Cardiac muscle cell (in vitro differentiated cells and primary cell): ENCODE measurements around the gene ZNRD2. TPM values are rescaled to one million over a fixed set of nuclear protein-coding genes. Genes with fewer than 3 reads are reported as not detected.

Experiments
- DNase-seq, 2 donors: peaks; one replicate each; pipeline versions ENCODE4 v3.0.0 to v3.0.0-alpha.2; 2010 to 2017; ENCODE audit warnings: low read depth in 1 of 2, low spot score in 1 of 2
- H3K27ac ChIP-seq: fragments of 200-600 bp; sonication (generic); 2 replicates; pipeline ENCODE4 v1.5.1; 2016
- H3K27me3 ChIP-seq: fragments of 200-600 bp; sonication (generic); 2 replicates; pipeline ENCODE4 v1.6.0; 2016; ENCODE audit warnings: control low read depth
- H3K36me3 ChIP-seq: fragments of 200-600 bp; sonication (generic); 2 replicates; pipeline ENCODE4 v1.5.1; 2016; ENCODE audit warnings: control low read depth
- H3K4me1 ChIP-seq: fragments of 200-600 bp; sonication (generic); 2 replicates; pipeline ENCODE4 v1.8.1; 2017; ENCODE audit warnings: low read depth, mild to moderate bottlenecking, mixed run types
- H3K4me3 ChIP-seq: fragments of 200-600 bp; sonication (generic); 2 replicates; pipeline ENCODE4 v1.5.1; 2016; ENCODE audit warnings: mild to moderate bottlenecking
- H3K9me3 ChIP-seq: fragments of 200-600 bp; sonication (generic); 2 replicates; pipeline ENCODE4 v1.5.1; 2017; ENCODE audit warnings: low read depth, mild to moderate bottlenecking, control low read depth
- polyA plus RNA-seq: library from polyadenylated mRNA; unstranded; fragments of >200 nt; fragmentation: Nextera tagmentation; extraction: Ambion mirVana; gene quantifications from 2 replicates; pipeline ENCODE4 v1.2.1, GENCODE V29; 2016
- total RNA-seq: library from RNA; depleted of rRNA; stranded (reverse); fragments of >200 nt; gene quantifications from 2 replicates; pipeline ENCODE4 v1.2.3, GENCODE V29; 2016
- TF ChIP-seq, protein P1 (sequence below): IDR thresholded peaks from 2 replicates; pipeline ENCODE4 v1.5.1; 2012; ENCODE audit warnings: low read depth, mild to moderate bottlenecking, low read length

Gene ZNRD2
- total and polyA plus RNA-seq, 2 experiments from 2014 or later, result 55.7 to 56.6 TPM

DNA sequence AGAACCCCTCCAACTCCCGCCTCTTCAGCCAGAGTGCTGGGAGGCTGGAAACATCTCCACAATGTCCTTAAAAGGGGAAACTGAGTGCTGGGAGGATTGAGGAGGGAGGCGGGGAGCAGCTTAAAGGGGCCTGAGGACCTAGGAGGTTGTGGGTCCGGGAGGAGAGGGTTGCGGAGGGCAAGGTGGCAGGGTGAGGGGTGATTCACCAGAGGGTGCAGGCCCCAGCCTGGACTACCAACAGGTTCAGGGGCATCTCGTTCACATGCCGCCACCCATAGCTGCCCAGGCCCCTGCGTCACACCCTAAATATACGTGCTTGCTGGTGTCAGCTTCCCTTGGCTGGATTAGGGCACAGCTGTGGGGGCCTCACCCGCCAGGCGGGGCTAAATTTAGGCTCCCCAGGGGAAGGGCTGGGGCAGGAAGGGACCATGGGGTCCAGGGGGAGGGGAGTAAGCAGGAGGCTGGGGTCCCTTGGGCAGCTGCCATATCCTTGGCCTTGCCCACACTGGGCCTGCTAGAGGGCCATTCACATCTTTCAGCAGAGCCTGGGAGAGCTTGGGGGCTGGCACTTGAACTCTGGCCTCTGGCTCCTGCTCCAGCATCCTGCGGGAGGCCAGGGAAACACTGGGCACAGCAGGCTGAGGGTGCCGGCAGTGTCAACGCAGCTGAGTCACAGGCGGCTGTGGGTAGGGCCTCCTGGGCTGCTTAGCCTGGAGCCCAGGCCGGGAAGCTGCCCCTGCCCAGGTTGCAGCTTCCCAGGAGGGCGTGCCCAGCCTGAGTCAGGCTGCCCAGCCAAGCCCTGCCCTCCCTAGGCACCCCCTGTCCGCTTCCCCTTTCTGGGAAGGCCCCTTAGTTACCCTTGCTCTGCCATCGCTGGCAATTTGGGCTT is 6.8 kb downstream of the ZNRD2 start:
- Histone ChIP-seq H3K4me1 (peaks cover 15% of the 10 kb centered on the region), H3K4me3 (no peak overlapping the region), H3K9me3 (no peaks in the 10 kb centered on the region), H3K36me3 (no peaks in the 10 kb centered on the region), H3K27me3 (peaks cover 11% of the 10 kb centered on the region), H3K27ac (no peak overlapping the region)
- TF ChIP-seq, protein P1, sequence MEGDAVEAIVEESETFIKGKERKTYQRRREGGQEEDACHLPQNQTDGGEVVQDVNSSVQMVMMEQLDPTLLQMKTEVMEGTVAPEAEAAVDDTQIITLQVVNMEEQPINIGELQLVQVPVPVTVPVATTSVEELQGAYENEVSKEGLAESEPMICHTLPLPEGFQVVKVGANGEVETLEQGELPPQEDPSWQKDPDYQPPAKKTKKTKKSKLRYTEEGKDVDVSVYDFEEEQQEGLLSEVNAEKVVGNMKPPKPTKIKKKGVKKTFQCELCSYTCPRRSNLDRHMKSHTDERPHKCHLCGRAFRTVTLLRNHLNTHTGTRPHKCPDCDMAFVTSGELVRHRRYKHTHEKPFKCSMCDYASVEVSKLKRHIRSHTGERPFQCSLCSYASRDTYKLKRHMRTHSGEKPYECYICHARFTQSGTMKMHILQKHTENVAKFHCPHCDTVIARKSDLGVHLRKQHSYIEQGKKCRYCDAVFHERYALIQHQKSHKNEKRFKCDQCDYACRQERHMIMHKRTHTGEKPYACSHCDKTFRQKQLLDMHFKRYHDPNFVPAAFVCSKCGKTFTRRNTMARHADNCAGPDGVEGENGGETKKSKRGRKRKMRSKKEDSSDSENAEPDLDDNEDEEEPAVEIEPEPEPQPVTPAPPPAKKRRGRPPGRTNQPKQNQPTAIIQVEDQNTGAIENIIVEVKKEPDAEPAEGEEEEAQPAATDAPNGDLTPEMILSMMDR, result no peak
- peak in 1 of 2 donors; percentile 51 for DNase-seq

DNA sequence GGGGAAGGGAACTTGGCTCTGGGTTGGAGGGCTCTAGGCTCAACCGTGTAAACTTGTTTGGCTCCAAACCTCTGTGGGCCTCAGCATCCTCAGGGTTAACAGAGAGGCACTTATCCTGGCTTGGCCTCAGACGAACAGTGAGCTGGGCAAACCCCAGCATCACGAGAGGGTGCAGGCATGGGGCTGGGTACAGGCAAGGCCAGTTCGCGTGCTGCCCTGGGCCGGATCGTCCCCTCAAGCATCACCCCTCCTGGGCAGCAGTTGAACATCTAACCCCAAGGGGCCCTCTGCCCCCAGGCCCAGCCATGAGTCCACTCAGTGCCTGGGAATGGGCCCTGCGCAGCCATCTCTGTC is 7.5 kb downstream of the ZNRD2 start:
- H3K36me3 ChIP-seq, result no peaks in the 10 kb centered on the region
- no peak for DNase-seq
- no peaks in the 10 kb centered on the region for H3K9me3 ChIP-seq
- peaks cover 15% of the 10 kb centered on the region for H3K4me1 ChIP-seq
- peaks cover 17% of the 10 kb centered on the region for H3K27me3 ChIP-seq
- H3K27ac ChIP-seq, result no peak overlapping the region
- H3K4me3 ChIP-seq, result no peak overlapping the region
- TF ChIP-seq, protein P1, result no peak

DNA sequence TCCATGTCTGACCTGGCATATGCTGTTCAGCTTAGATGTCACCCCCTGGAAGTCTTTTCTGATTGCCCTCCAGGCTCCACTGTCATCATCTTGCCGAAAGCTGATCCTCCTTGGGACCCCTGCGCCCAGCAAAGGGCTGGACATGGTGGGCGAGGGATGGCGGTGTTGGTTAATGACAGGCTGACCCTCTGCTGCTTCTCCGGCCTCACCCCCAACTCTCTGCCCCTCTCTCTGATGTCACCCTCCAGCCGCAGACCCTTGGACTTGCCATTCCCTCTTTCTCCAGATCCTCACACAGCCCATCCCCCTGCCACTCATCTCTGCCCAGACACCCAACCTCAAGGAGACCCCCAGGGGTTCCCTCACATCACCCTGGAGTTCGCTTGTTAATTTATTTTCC is 7.9 kb downstream of the ZNRD2 start:
- Histone ChIP-seq H3K27ac (no peak overlapping the region), H3K4me3 (no peak overlapping the region), H3K27me3 (peaks cover 21% of the 10 kb centered on the region), H3K36me3 (no peaks in the 10 kb centered on the region), H3K4me1 (peaks cover 15% of the 10 kb centered on the region), H3K9me3 (no peaks in the 10 kb centered on the region)
- TF ChIP-seq, protein P1, result no peak
- no peak for DNase-seq

DNA sequence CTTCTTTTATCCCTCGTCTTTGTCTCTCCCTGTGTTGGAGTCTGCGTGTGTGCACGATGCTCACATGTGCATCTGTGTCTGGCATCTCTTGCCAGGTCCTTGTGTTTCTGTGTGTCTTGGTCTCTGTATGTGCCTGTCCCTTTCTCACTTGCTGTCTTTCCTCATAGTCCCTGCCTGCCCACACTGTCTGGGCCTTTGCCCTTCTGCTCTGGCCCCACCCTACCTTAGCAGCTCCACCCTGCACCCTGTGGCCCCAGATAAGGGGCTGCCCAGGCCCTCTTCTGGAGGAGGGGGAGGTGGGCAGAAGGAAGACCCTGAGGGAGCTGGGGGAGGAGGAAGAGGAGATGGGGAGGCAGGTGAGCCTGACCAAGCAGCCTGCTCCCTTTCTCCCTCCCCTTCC is 8.4 kb downstream of the ZNRD2 start:
- Histone ChIP-seq H3K4me1 (peaks cover 15% of the 10 kb centered on the region), H3K36me3 (no peaks in the 10 kb centered on the region), H3K4me3 (no peak overlapping the region), H3K9me3 (no peaks in the 10 kb centered on the region), H3K27me3 (peaks cover 27% of the 10 kb centered on the region), H3K27ac (no peak overlapping the region)
- no peak for DNase-seq
- TF ChIP-seq, protein P1, result no peak

DNA sequence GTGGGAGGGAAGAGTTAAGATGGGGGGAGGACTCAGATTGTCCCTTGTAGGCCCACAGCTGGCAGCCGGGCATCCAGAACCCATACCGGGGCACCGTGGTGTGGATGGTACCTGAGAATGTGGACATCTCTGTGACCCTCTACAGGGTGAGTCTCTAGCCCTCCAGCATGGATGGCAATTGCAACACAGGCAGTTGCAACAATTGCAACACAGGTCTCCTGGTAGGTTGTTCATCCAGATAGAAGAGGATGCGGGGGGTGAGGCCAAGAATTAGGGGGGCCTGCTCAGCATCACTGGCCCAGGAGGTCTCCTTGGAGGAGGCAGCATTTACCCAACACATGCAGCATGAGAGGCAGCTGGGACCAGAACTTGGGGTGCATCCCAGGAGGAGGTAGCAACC is 9.0 kb downstream of the ZNRD2 start:
- Histone ChIP-seq H3K27me3 (peaks cover 33% of the 10 kb centered on the region), H3K9me3 (no peaks in the 10 kb centered on the region), H3K4me1 (peaks cover 13% of the 10 kb centered on the region), H3K4me3 (no peak overlapping the region), H3K36me3 (no peaks in the 10 kb centered on the region), H3K27ac (no peak overlapping the region)
- TF ChIP-seq, protein P1, result no peak
- no peak for DNase-seq
